PC-9 (cell line): ENCODE data around the gene ZNF444.

Experiments used
- EZH2 ChIP-seq: fragments of 200-600 bp; sonication (generic); IDR thresholded peaks from 2 replicates; pipeline ENCODE4 v1.8.0; 2017; ENCODE audit warnings: antibody characterized with exemption, low read depth
- TF ChIP-seq, protein P1 (sequence below): fragments of 200-600 bp; sonication (generic); conservative IDR thresholded peaks from 2 replicates; pipeline ENCODE4 v1.6.1; 2017; ENCODE audit warnings: mixed run types, antibody characterized with exemption, mild to moderate bottlenecking, moderate library complexity

DNA sequence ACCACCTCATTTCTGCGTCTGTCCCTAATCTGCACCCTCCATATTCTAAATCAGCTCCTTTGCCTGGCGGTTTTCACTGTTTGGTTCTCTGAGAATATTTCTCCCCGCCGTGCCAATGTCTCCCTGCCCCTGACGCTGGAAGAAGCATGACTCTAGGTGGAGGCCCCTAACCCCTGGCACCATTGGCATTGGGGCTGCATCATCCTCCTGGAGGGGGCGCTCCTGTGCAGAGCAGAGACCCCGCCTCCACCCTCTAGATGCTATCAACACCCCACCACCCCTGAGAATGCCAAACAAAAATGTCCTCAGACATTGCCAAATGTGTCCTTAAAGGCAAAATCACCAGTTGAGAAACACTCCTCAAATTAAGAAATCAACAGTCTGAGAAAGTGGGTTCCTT is 50.0 kb downstream of the ZNF444 start:
- TF ChIP-seq, protein P1, sequence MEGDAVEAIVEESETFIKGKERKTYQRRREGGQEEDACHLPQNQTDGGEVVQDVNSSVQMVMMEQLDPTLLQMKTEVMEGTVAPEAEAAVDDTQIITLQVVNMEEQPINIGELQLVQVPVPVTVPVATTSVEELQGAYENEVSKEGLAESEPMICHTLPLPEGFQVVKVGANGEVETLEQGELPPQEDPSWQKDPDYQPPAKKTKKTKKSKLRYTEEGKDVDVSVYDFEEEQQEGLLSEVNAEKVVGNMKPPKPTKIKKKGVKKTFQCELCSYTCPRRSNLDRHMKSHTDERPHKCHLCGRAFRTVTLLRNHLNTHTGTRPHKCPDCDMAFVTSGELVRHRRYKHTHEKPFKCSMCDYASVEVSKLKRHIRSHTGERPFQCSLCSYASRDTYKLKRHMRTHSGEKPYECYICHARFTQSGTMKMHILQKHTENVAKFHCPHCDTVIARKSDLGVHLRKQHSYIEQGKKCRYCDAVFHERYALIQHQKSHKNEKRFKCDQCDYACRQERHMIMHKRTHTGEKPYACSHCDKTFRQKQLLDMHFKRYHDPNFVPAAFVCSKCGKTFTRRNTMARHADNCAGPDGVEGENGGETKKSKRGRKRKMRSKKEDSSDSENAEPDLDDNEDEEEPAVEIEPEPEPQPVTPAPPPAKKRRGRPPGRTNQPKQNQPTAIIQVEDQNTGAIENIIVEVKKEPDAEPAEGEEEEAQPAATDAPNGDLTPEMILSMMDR, result no peak
- no peak for TF ChIP-seq EZH2
